Fibroblast of the conjunctiva (primary cell): ENCODE results near the gene ZNF415.
"Not testable (repeated sequence)": the region's sequence is repeated elsewhere in the genome, so short reads cannot be mapped to it uniquely, and the experiment has no call there.

ENCODE experiments used
- DNase-seq: peaks from one replicate; pipeline ENCODE4 v3.0.0-alpha.2; 2010; ENCODE audit warnings: low read depth

Gene ZNF415

DNA sequence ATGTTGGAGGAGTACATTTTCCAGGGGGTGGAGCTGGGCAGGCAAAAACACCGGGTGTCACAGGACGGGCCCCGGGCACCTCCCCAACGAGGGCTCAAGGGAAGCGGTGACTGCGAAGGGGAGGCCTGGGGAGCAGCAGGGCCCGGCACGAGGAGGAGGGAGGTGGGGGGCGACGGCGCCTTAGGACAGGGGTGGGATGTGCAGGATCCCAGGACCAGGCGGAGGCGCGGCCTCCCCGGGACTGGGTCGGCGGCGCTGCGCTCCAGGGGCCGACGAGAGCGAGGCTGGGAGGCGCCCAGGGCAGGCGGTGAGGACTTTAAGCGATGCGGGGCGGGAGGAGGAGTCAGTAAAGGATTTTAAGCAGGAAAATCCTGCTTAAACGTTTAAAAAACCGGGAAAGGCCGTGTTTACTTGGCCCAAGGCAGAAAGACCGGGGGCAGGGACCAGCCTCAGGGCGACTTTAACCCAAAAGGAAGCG lies 29.9 kb downstream of the ZNF415 start:
- no peak for DNase-seq

DNA sequence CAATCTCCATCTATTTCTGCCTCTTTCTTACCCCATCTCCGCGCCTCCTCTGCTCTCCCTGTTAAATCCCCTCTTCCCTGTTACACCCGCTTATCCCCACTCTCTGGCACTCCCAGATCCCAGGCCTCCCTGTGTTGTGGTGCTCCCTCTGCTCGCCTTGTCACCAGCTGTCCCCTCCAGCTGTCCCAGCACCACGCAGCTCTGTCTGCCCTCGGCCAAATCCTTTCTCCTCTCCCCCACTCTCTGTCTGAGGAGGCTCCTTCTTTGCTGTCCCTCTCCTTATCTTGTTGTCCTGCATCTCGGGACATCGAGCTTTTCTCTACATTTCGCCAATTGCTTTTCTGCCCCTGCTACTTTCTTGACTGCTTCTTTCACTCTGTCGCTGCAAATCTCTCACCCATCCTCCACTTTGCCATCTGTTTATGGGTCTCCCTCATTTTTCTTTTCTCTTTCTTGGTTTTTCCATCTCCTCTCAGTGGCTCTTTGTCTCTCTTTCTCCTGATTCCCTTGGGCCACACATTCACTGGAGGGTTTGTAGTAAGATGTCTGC lies 30.4 kb downstream of the ZNF415 start:
- no peak for DNase-seq

DNA sequence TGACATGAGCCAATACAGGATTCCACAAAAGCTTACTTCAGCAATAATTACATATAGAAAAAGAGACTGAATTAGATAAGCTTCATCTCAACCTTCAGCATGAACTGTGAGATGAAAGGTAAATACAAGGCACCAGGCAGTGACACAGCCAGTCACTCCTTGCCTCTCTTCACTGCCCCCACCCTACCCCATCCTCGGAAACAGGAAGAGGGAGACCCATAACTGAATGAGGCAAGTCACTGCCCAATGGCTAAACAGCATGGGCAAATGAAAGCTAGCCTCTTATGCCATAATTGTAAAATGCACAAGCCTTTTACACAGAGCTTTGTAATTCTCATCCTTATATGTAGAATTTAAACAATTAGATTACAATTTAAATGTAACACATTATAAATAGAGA lies 31.2 kb downstream of the ZNF415 start:
- no peak for DNase-seq

DNA sequence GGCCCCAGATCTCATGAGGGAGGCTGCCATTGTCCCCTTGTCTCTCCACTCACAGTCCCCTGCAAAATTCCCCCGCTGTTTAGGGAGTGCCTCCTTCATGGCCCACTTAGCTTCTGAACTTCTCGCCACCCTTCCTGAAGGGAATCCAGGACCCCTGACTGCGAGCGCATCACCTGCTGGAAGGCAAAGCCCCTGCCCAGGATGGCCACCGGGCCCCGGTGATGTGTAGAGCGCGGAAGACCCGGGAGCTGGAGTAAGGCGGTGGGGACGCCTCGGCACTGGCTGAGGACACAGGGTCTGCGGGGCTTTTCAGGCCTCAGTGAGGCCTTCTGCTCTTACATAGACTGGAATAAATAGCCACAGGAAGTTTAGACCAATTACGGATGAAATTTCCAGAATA lies 34.1 kb downstream of the ZNF415 start:
- DNase-seq, result not testable (repeated sequence)

DNA sequence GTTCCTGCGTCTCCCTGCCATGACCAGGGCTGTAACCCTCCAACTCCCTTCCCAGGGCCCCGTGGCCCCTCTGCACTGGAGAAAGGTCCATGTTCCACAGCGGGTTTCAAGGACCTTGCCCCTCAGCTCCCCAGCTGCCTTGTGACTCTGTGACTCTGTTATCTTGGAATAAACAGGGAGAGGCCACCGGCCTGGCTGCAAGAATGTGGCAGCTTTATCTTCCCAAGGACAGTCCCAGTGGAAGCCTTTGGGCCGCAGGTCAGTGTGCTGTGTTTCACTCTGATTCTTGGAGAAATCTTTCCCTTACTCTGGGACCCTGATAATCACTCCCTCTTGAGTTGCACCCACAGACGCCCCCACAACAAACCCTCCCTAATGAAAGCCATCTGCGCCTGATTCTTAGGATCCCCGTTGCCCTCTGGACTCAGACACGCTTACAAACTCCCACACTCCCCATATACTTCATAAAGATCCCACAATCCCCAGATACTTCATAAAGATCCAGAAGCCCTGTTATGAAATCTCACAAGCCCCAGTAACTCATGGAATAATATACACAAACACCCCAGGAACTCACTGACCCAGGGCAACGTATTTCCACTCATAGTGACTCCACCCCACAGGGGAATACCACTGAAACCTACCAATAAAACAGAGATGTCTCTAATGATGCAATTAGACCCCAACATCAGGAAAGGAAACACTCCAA lies 35.6 kb downstream of the ZNF415 start:
- DNase-seq, result not testable (repeated sequence)

DNA sequence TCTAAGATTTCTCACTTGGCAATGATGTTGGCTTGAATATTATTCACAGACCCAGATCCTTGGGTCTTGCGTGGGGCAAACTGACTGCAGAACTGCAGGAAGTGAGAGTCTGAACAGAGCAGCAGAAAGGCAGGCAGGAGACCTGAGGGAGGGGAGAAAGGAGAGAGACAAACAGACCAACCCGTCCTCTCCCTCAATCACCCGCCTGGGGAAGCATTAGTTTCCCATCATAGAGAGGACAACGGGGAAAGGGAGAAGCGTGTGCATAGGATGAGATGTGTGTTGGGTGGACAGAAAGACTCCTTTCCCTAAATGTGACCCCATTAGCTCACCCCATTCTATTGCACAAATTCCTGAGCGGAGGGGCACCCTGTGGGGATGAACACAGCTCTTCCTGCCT lies 36.1 kb downstream of the ZNF415 start:
- DNase-seq, result not testable (repeated sequence)

DNA sequence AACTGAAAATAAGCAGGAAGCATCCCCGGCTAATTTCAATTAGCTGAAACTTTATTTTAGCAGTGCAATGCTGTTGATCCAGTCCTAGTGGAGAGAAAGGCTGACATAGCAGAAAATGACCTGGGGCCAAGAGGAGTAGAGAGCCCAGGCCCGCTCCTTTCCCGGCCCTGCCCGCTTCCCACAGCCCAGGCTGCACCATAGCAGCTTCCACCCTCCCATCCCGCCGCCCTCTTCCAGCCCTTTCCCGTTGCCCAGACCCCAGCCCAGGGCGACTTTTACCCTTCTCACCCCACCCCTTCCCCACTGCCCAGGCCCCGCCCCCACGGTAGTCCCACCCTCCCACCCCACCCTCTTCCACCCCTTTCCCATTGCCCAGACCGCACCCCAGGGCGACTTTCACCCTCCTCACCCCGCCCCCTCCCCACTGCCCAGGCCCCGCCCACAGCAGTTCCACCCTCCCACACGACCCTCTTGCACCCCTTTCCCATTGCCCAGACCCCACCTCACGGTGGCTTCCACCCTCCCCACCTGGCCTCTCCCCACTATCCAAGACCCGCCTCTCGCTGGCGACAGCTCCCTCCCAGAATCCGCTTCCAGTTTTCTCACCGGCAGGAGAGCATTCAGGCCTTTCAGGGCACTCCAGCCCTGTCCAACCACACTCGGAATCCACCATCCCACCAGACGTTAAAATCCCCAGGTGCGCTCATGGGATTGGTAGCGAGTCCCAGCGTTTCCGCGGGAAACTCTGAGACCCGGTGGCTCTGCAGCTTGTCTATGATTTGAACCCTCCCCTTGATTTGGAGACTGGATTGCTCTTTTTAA lies 37.7 kb downstream of the ZNF415 start:
- DNase-seq, result no peak

DNA sequence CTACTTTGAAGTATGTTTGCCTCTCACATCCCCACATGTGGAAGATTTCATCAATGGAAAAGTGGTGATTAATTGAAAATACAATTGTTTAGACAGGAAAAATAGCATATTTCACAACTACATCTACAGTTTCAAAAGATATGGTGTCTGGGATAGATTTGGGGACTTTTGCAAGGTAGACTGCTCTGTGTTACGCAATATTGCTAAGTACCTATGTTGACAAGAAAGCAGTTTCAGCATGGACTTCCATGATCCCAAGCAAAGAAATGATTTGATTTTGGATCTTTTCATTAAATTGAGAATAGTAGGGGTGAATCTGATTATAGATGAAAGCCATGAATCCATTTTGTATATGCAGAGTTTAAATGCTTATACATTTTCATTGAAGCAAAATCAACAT lies 40.0 kb downstream of the ZNF415 start:
- no peak for DNase-seq

DNA sequence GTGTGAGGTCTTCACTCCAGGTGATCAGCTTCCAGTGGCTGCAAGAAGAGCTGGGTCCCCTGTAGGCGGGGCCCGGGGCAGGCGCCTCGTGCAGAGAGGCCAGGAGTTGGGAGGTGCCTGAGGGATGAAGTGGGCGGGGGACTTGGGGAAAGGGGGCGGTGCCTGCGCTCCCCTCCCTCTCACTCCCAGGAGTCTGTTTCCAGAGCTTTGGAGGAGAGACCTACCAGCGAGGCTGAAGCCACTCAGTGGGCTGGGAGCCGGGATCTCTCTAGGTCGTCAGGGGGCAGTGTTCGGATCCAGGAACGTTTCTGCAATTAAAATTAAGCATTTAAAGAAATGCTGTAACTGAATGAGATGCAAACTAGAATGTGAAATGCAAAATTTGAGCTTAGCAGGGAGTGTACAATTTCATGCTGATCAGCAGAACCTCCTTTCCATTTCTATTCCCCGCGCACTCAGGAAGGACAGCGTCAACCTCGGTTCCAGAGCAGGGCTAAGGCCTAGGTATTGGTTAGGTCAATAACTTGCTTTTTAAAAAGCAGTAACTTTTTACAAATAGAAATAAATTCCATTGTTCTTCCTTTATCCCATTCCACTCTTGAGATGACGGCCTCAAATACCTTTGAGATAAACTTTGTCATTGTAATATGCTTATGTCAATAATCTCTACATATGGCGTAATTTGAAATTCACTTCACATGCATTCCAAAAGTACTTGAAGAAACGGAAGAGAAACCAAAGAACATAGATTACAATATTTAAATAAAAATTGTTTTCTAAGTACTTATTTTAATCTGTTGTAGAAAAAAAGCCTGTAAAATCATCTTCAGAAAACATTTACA lies 41.1 kb downstream of the ZNF415 start:
- DNase-seq, result no peak

DNA sequence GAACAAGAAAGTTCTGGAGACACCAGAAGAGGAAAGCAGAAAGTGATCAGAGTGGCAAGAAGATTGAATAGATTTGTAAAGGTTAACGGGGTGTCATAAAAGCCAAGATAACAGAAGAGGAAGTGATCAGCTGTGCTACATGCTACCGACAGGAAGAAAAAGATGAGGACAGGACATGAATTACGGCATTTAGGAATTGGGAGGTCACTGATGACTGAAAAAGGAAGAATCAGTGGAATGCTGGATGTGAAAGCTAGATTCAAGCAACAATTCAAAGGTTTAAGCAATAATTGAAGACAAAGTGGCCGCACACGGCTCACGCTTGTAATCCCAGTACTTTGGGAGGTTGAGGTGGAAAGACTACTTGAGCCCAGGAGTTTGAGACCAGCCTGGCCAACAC lies 44.6 kb downstream of the ZNF415 start:
- no peak for DNase-seq

DNA sequence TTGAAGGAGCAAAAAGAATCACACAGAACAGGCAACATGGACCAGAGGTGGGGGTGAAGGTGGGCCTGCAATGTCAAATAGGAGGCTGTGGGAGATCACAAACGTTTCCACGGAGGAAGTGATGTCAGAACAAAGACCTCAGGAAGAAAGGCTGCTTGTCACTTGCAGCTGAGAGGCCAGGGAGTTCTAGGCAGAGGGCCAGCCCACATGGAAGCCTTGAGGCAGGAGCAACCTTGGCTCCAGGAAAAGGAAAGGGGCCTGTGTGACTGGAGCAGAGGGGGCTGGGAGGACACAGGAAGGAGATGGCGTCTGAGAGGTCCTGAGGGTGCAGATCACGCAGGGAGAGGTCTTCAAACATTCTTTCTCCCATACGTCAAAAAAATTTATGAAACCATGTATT lies 45.8 kb downstream of the ZNF415 start:
- no peak for DNase-seq

DNA sequence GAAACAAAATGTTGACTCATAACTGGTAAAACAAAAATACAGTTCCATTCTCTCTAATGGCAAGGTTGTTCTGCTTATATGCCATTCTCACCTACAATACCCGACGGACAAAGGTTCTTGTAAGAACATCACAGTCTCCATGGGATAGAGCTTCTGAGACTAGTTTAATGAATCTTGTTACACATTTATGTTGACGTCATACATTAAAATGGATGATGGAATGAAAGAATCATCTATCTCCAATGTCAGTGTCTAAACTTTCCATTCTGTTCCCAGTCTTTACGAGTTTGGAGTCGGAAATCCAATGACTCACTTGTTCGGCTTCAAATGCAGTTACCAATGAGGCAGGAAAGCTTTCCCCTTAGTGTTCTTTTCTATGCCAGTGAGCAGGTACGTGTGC lies 47.2 kb downstream of the ZNF415 start:
- DNase-seq, result no peak

DNA sequence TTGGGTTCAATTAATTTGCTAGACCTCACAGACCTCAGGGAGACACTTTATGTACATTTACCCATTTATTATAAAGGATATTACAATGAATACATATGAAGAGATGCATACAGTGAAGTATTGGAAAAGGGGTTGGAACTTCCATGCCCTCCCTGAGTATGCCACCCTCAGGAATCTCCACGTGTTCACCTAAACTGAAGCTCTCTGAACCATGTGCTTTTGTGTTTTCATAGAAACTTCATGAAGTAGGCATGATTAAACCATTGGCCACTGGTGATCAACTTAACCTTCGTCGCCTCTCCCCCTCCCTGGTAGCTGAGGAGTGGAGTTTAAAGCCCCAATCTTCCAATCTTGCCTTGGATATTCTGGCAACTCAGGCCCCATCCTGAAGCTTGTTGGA lies 49.8 kb downstream of the ZNF415 start:
- no peak for DNase-seq

DNA sequence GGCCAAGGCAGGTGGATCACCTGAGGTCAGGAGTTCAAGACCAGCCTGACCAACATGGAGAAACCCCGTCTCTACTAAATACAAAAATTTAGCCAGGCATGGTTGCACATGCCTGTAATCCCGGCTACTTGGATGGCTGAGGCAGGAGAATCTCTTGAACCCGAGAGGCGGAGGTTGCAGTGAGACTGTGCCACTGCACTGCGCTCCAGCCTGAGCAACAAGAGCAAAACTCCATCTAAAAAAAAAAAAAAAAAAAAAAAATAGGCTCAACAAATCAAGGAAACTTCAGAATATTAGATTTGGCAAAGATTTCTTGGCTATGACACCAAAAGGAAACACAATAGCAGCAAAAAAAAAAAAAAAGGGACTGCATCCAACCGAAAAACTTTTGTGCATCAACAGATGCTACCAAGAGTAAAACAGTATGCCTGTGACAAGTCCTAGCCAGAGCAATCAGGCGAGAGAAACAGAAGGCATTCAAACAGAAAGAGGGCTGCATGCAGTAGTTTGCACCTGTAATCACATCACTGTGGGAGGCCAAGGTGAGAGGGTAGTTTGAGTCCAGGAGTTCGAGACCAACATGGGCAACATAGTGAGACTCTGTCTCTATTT lies 53.3 kb downstream of the ZNF415 start:
- no peak for DNase-seq

DNA sequence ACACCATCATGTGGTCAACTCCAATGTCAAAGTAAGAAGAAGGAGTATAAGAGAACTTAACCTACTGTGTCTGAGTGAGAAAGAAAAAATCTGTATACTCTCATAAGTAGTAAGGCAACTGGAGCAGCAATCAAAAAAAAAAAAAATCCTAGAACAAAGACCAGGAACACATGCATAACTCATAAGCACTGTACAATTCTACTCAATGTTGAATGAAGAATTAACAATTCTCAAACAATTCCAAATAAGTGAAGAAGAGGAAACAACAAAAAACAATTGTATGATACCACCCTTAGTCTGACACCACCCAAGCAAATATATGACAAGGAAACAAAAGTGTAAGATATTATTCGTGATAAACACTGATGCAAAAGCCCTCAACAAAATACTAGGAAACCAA lies 54.0 kb downstream of the ZNF415 start:
- DNase-seq, result no peak

DNA sequence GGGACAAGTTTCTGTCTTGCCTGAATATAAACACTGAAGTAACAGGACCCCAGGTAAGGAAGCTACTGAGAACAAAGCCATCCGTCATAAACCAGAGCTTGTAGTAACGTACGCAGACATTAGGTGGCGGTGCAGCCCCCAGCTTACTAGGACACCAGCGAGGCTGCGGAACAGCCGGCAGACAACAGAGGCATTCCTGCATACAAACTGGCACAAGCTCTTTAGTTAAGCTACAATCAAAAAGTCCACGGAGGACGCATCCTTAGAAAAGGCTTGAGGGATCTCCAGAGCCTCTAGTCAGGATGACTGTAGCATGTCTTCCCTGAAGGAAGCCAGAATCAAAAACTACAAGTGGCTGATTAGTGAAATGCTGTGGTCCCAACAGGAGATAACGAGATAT lies 55.7 kb downstream of the ZNF415 start:
- peak; percentile 1 for DNase-seq

DNA sequence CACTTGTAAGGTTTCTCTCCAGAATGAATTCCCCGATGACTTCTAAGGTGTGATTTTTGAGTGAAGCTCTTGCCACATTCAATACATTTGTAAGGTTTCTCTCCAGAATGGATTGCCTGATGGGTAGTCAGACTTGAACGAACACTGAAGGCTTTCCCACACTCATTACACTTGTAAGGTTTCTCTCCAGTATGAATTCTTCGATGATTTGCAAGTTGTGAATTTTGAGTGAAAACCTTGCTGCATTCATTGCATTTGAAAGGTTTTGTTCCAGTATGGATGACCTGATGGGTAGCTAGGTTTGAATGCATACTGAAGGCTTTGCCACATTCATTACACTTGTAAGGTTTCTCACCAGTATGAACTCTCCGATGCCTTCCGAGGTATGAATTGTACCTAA lies 63.9 kb downstream of the ZNF415 start:
- DNase-seq, result no peak

DNA sequence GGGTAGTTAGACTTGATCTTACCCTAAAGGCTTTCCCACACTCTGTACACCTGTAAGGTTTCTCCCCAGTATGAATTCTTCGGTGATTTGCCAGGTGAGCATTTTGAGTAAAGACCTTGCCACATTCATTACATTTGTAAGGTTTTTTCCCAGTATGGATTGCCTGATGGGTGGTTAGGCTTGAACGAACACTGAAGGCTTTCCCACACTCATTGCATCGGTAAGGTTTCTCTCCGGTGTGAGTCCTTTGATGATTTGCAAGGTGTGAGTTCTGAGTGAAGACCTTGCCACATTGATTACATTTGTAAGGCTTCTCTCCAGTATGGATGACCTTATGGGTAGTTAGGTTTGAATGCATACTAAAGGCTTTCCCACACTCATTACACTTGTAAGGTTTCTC lies 64.5 kb downstream of the ZNF415 start:
- no peak for DNase-seq

DNA sequence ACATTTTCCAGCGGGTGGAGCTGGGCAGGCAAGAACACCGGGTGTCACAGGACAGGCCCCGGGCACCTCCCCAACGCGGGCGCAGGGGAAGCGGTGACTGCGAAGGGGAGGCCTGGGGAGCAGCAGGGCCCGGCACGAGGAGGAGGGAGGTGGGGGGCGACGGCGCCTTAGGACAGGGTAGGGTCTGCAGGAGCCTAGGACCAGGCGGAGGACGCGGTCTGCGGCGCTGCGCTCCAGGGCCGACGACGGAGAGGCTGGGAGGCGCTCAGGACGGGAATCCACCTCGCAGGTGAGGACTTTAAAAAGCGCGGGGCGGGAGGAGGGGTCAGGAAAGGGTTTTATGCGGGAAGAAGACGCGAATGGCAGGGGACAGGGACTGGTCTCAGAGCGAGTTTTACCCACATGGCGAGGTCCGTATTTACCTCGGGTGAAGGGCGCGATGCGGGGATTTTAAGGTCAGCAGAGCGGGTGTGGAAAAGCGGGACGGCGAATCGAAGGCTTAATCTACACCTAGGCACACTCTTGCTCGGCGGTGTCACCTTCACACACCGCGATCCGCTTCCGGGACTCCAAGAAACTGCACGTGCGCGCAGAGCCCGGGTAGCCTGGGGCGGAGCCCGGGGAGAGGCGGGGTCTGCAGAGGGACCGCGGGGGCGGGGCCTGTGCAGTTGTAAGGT lies 74.7 kb downstream of the ZNF415 start:
- no peak for DNase-seq
